Endothelial cell of umbilical vein (primary cell): ENCODE measurements around the gene IFNG-AS1. TPM values are rescaled to one million over a fixed set of nuclear protein-coding genes. Genes with fewer than 3 reads are reported as not detected.

Experiments used
- BruUV-seq: library from RNA; stranded (reverse); fragments of 400-500 nt; replicated peaks from 2 replicates; lab custom pipeline; 2021; lab: Mats Ljungman, UMichigan
- CTCF ChIA-PET: fragments of 300-600, 350-600 bp; sonication (Branson Sonifier 250); formaldehyde crosslinking; loops from one replicate; lab custom pipeline; 2021; ENCODE audit warnings: antibody characterized with exemption, inconsistent platforms; lab: Charles Lee
- POLR2A ChIA-PET: fragments of 300-600, 350-600 bp; sonication (Branson Sonifier 250); formaldehyde crosslinking; loops from one replicate; lab custom pipeline; 2021; ENCODE audit warnings: antibody characterized with exemption, inconsistent platforms; lab: Charles Lee
- DNase-seq: peaks from one replicate; pipeline ENCODE4 v3.0.0-alpha.2; 2011; ENCODE audit warnings: low read depth, low spot score
- FAIRE-seq: peaks from 2 replicates; lab custom pipeline; 2011; peaks lifted over from hg19 to GRCh38; lab: Jason Lieb, UNC
- H2AFZ ChIP-seq: 2 replicates; pipeline ENCODE4 v1.6.0; 2012; ENCODE audit warnings: low read depth, low read length, control low read depth, inconsistent platforms
- H3K27ac ChIP-seq: 2 replicates; pipeline ENCODE4 v1.5.1; 2011; ENCODE audit warnings: low read depth, mild to moderate bottlenecking, control low read depth, low read length, moderate library complexity; ENCODE audit not compliant: insufficient read depth
- H3K27me3 ChIP-seq, 2 experiments: 2 replicates each; pipeline versions ENCODE4 v1.6.0 to v1.6.1; 2011; ENCODE audit warnings: low read length in 2 of 2, mixed read lengths in 1 of 2; ENCODE audit not compliant: control insufficient read depth in 2 of 2, insufficient read depth in 2 of 2
- H3K36me3 ChIP-seq, 2 experiments: 2 replicates in 1 of 2; 3 replicates in 1 of 2; pipeline ENCODE4 v1.5.1; 2011; ENCODE audit warnings: low read length in 2 of 2, mild to moderate bottlenecking in 1 of 2, moderate library complexity in 1 of 2; ENCODE audit not compliant: control insufficient read depth in 2 of 2, insufficient read depth in 2 of 2; ENCODE audit errors: extremely low read depth in 1 of 2
- H3K4me1 ChIP-seq: 3 replicates; pipeline ENCODE4 v1.5.1; 2011; ENCODE audit warnings: mild to moderate bottlenecking, low read length; ENCODE audit not compliant: control insufficient read depth, insufficient read depth; ENCODE audit errors: extremely low read depth
- H3K4me2 ChIP-seq: 2 replicates; pipeline ENCODE4 v1.6.1; 2011; ENCODE audit warnings: low read length, control low read depth, mixed read lengths; ENCODE audit not compliant: insufficient read depth
- H3K4me3 ChIP-seq, 3 experiments: fragments of 200-600 bp in 1 of 3; sonication (generic), shearing (Covaris generic) in 1 of 3; replicated peaks in 1 of 3; 2 replicates each; pipeline ENCODE4 v1.5.1; 2011 to 2016; ENCODE audit warnings: control low read depth in 3 of 3, low read length in 3 of 3, mild to moderate bottlenecking in 2 of 3, inconsistent platforms in 1 of 3, low read depth in 1 of 3, moderate library complexity in 1 of 3; ENCODE audit not compliant: insufficient read depth in 1 of 3
- H3K79me2 ChIP-seq: 2 replicates; pipeline ENCODE4 v1.6.0; 2012; ENCODE audit warnings: low read length, inconsistent platforms; ENCODE audit not compliant: control insufficient read depth, insufficient read depth
- H3K9ac ChIP-seq: replicated peaks from 2 replicates; pipeline ENCODE3; 2011; ENCODE audit warnings: low read length, control low read depth; ENCODE audit not compliant: insufficient read depth; ENCODE audit errors: extremely low read depth
- H3K9me1 ChIP-seq: replicated peaks from 3 replicates; pipeline ENCODE4 v1.6.0; 2011; ENCODE audit warnings: mild to moderate bottlenecking, low read length; ENCODE audit not compliant: control insufficient read depth, insufficient read depth; ENCODE audit errors: extremely low read depth
- H3K9me3 ChIP-seq: replicated peaks from 2 replicates; pipeline ENCODE4 v1.5.1; 2012; ENCODE audit warnings: low read length, inconsistent platforms; ENCODE audit not compliant: control insufficient read depth, insufficient read depth
- H4K20me1 ChIP-seq: replicated peaks from 2 replicates; pipeline ENCODE3; 2011; ENCODE audit warnings: mild to moderate bottlenecking, low read length; ENCODE audit not compliant: control insufficient read depth, insufficient read depth; ENCODE audit errors: extremely low read depth
- EZH2 ChIP-seq: IDR thresholded peaks from 2 replicates; pipeline ENCODE4 v1.6.1; 2012; ENCODE audit warnings: borderline replicate concordance, low read depth, mild to moderate bottlenecking, moderate library complexity, low read length, inconsistent platforms; ENCODE audit not compliant: severe bottlenecking
- FOS ChIP-seq: IDR thresholded peaks from 2 replicates; pipeline ENCODE4 v1.6.1; 2011; ENCODE audit warnings: mild to moderate bottlenecking, low read length, moderate library complexity, borderline replicate concordance; ENCODE audit not compliant: insufficient read depth
- GATA2 ChIP-seq: IDR thresholded peaks from 2 replicates; pipeline ENCODE4 v1.7.0; 2011; ENCODE audit warnings: low read depth, mild to moderate bottlenecking, moderate library complexity, mixed read lengths, low read length; ENCODE audit not compliant: insufficient read length, insufficient read depth
- JUN ChIP-seq: IDR thresholded peaks from 2 replicates; pipeline ENCODE4 v1.6.1; 2011; ENCODE audit warnings: borderline replicate concordance, low read depth; ENCODE audit not compliant: insufficient read length, insufficient read depth
- MAX ChIP-seq: IDR thresholded peaks from 2 replicates; pipeline ENCODE4 v1.6.1; 2011; ENCODE audit not compliant: insufficient read depth, insufficient read length
- MYC ChIP-seq: IDR thresholded peaks from one replicate; pipeline ENCODE4 v1.6.1; 2011; ENCODE audit warnings: mild to moderate bottlenecking, low read depth, low read length
- POLR2A ChIP-seq: IDR thresholded peaks from 2 replicates; pipeline ENCODE4 v1.6.1; 2012; ENCODE audit warnings: low read depth, mild to moderate bottlenecking, control low read depth, low read length
- POLR2AphosphoS5 ChIP-seq: IDR thresholded peaks from 2 replicates; pipeline ENCODE4 v1.6.1; 2012; ENCODE audit warnings: low read depth, mild to moderate bottlenecking, control low read depth, low read length, moderate library complexity; ENCODE audit not compliant: insufficient read depth
- dilution Hi-C: fragments of 300-500 bp; cut with MboI; formaldehyde crosslinking; loops from one replicate; pipeline ENCODE4 v1.15.0; 2019; ENCODE audit warnings: low sequenced_read_pairs; ENCODE audit not compliant: extremely low pct_ligation_motif_present
- intact Hi-C: fragments of 100-400 bp; cut with micrococcal nuclease; formaldehyde crosslinking; loops from one replicate; pipeline ENCODE4 v1.10.0; 2022
- polyA plus RNA-seq, 4 experiments: library from polyadenylated mRNA; depleted of rRNA in 3 of 4; stranded (reverse) in 3 of 4; unstranded in 1 of 4; fragments of >200 nt; gene quantifications; 2 replicates each; pipeline versions ENCODE4 v1.2.1 to v1.2.3, GENCODE V29; 2011 to 2012; ENCODE audit warnings: missing spikeins in 1 of 4
- total RNA-seq: library from RNA; stranded (reverse); gene quantifications from 2 replicates; pipeline ENCODE4 v1.2.3, GENCODE V29; 2021
- TF ChIP-seq, protein P1 (sequence below), 2 donors: IDR thresholded peaks; 1 replicate in 1 of 2; 2 replicates in 1 of 2; pipeline ENCODE4 v1.5.1; 2011; ENCODE audit warnings: low read length in 2 of 2, mild to moderate bottlenecking in 2 of 2, moderate library complexity in 2 of 2, control low read depth in 1 of 2, inconsistent platforms in 1 of 2, low read depth in 1 of 2; ENCODE audit not compliant: insufficient read depth in 1 of 2; ENCODE audit errors: extremely low read depth in 1 of 2

The IFNG-AS1 gene
- total and polyA plus RNA-seq, 2 donors (not counting 3 experiments of a cell fraction or from before 2014, with no cell fraction given): not detected

DNA sequence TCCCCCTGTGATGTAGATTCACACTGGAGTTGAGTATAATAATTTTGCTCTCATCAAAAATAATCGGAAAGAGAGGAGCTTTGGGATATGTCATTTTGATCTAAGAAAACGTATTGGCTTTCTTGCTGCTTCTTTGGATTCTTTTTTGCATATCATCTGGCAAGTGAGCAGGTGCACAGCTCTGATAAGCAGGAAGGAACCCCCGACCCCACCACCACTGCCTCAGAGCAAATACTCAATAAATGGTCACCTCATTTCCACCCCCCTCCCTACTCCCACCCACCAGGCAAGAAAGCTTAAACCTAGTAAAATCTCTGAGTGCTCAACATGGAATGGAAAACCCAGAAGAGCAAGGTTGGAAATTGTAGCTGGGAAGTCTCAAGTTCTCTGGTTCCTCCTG lies 49.4 kb downstream of the IFNG-AS1 start:
- Histone ChIP-seq H4K20me1 (no peaks in the 10 kb centered on the region), H3K9me1 (no peaks in the 10 kb centered on the region), H3K4me1 (no peaks in the 10 kb centered on the region), H3K4me2 (no peak overlapping the region), H3K79me2 (no peaks in the 10 kb centered on the region), H3K9me3 (no peaks in the 10 kb centered on the region), H3K9ac (no peak overlapping the region), H3K27me3 (no peaks in the 10 kb centered on the region), H3K4me3 (no peak overlapping the region), H3K36me3 (no peaks in the 10 kb centered on the region), H2AFZ (no peak overlapping the region), H3K27ac (no peak overlapping the region)
- POLR2A ChIA-PET: no interaction called here
- CTCF ChIA-PET: interaction anchor here (1.0 to 1.2 kb wide), 2 partner anchors 142 to 279 kb away, joined by 3 to 4 read pairs; no protein-coding TSS in a partner anchor
- no TSS peak for BruUV-seq
- intact Hi-C loops (no loop called here), dilution Hi-C loops (no loop called here)
- FAIRE-seq: no peak
- TF ChIP-seq GATA2 (no peak), EZH2 (no peak), POLR2A (no peak), FOS (no peak), MAX (no peak), JUN (no peak), MYC (no peak), POLR2AphosphoS5 (no peak)
- TF ChIP-seq, protein P1, sequence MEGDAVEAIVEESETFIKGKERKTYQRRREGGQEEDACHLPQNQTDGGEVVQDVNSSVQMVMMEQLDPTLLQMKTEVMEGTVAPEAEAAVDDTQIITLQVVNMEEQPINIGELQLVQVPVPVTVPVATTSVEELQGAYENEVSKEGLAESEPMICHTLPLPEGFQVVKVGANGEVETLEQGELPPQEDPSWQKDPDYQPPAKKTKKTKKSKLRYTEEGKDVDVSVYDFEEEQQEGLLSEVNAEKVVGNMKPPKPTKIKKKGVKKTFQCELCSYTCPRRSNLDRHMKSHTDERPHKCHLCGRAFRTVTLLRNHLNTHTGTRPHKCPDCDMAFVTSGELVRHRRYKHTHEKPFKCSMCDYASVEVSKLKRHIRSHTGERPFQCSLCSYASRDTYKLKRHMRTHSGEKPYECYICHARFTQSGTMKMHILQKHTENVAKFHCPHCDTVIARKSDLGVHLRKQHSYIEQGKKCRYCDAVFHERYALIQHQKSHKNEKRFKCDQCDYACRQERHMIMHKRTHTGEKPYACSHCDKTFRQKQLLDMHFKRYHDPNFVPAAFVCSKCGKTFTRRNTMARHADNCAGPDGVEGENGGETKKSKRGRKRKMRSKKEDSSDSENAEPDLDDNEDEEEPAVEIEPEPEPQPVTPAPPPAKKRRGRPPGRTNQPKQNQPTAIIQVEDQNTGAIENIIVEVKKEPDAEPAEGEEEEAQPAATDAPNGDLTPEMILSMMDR (IDR thresholded peaks at IDR 0.05; ENCODE audit: extremely low read depth in 1 of 2, insufficient read depth in 1 of 2, low read depth in 1 of 2, low read length in 2 of 2): no peak
- DNase-seq: no peak
